K562 (cell line): ENCODE results near the gene LYPD4. TPM values are rescaled to one million over a fixed set of nuclear protein-coding genes. Genes with fewer than 3 reads are reported as not detected.

Experiments
- AFF1 ChIP-seq, 2 experiments: fragments of 450-650 bp; IDR thresholded peaks; 2 replicates each; pipeline ENCODE4 v1.6.1; 2018; ENCODE audit warnings: mild to moderate bottlenecking in 2 of 2, low read depth in 1 of 2; ENCODE audit not compliant: partially characterized antibody in 2 of 2
- ARNT ChIP-seq, 2 experiments: fragments of 450-650 bp; IDR thresholded peaks; 2 replicates each; pipeline ENCODE4 v1.6.1; 2016; ENCODE audit warnings: mild to moderate bottlenecking in 1 of 2
- BCL6 ChIP-seq: fragments of 250-450 bp; sonication (Bioruptor Pico); IDR thresholded peaks from 2 replicates; pipeline ENCODE4 v1.4.0; 2020
- GABPB1 ChIP-seq: sonication (generic); formaldehyde crosslinking; IDR thresholded peaks from 2 replicates; pipeline ENCODE4 v1.8.0; 2022; ENCODE audit warnings: mild to moderate bottlenecking, missing genetic modification reagents
- GATA2 ChIP-seq: sonication (generic); formaldehyde crosslinking; IDR thresholded peaks from 2 replicates; pipeline ENCODE4 v1.4.0; 2020; ENCODE audit warnings: mild to moderate bottlenecking, missing genetic modification reagents
- MIER1 ChIP-seq: fragments of 450-650 bp; IDR thresholded peaks from 2 replicates; pipeline ENCODE4 v1.6.1; 2016; ENCODE audit warnings: antibody characterized with exemption, mild to moderate bottlenecking, low read depth
- NBN ChIP-seq: fragments of 450-650 bp; IDR thresholded peaks from 2 replicates; pipeline ENCODE4 v1.6.1; 2016; ENCODE audit warnings: low read depth, mild to moderate bottlenecking
- NRF1 ChIP-seq, 2 experiments: fragments of 450-650 bp; IDR thresholded peaks in 1 of 2; conservative IDR thresholded peaks in 1 of 2; 2 replicates each; pipeline ENCODE4 v1.6.1; 2014; ENCODE audit warnings: mild to moderate bottlenecking in 2 of 2
- SAFB2 ChIP-seq: fragments of 200-400 bp; formaldehyde crosslinking; IDR thresholded peaks from 2 replicates; pipeline ENCODE4 v1.6.1; 2018; ENCODE audit warnings: borderline replicate concordance, low read length, low read depth, moderate library complexity; ENCODE audit not compliant: severe bottlenecking
- SP1 ChIP-seq: sonication (generic); formaldehyde crosslinking; IDR thresholded peaks from 2 replicates; pipeline ENCODE4 v1.8.1; 2022; ENCODE audit warnings: mild to moderate bottlenecking, missing genetic modification reagents
- SPI1 ChIP-seq: IDR thresholded peaks from 2 replicates; pipeline ENCODE4 v1.6.1; 2011; ENCODE audit warnings: low read depth, low read length, control low read depth, borderline replicate concordance
- ZNF133 ChIP-seq: fragments of 250-450 bp; sonication (Bioruptor Pico); IDR thresholded peaks from 2 replicates; pipeline ENCODE4 v1.4.0; 2020; ENCODE audit warnings: mild to moderate bottlenecking
- ZNF197 ChIP-seq: fragments of 200-800 bp; sonication (Bioruptor generic); IDR thresholded peaks from 2 replicates; pipeline ENCODE4 v1.6.1; 2016; ENCODE audit warnings: low read depth, missing genetic modification characterization, missing compliant biosample characterization
- ZNF324 ChIP-seq: fragments of 250-450 bp; sonication (Bioruptor Pico); IDR thresholded peaks from 2 replicates; pipeline ENCODE4 v1.4.0; 2020; ENCODE audit warnings: mild to moderate bottlenecking
- polyA plus RNA-seq, 8 experiments: library from polyadenylated mRNA; depleted of rRNA in 4 of 8; stranded (reverse) in 5 of 8; unstranded in 3 of 8; fragments of >200 nt; fragmentation: Nextera tagmentation in 2 of 8; fragmentation: Illumina TruSeq in 1 of 8; extraction: Ambion mirVana in 2 of 8; extraction: Trizol in 1 of 8; gene quantifications; 2 replicates each; pipeline versions ENCODE4 v1.2.1 to v1.2.3, GENCODE V29; 2011 to 2014; ENCODE audit warnings: inconsistent platforms in 1 of 8, missing spikeins in 1 of 8
- total RNA-seq, 7 experiments: library from RNA; depleted of rRNA in 6 of 7; stranded (reverse); fragments of >200 nt in 6 of 7; fragmentation: Illumina TruSeq in 2 of 7; extraction: Trizol in 2 of 7; gene quantifications; 2 replicates each; pipeline versions ENCODE4 v1.2.1 to v1.2.3, GENCODE V29; 2011 to 2021; ENCODE audit warnings: low replicate concordance in 1 of 7
- TF ChIP-seq, protein P1 (sequence below), 2 experiments: fragments of 450-650 bp; conservative IDR thresholded peaks; 2 replicates each; pipeline ENCODE4 v1.6.1; 2017; ENCODE audit warnings: mild to moderate bottlenecking in 2 of 2, moderate library complexity in 2 of 2
- TF ChIP-seq, protein P2 (sequence below): fragments of 450-650 bp; IDR thresholded peaks from 2 replicates; pipeline ENCODE4 v1.6.1; 2016; ENCODE audit warnings: missing biosample characterization, missing genetic modification characterization
- TF ChIP-seq, protein P3 (sequence below): sonication (generic); formaldehyde crosslinking; IDR thresholded peaks from 2 replicates; pipeline ENCODE4 v1.8.1; 2023; ENCODE audit warnings: mild to moderate bottlenecking, missing genetic modification reagents

Gene LYPD4
- total and polyA plus RNA-seq, 9 of the 15 experiments (the other 6 are each of a cell fraction or from before 2014, with no cell fraction given): 0.11 TPM; not detected in 8

DNA sequence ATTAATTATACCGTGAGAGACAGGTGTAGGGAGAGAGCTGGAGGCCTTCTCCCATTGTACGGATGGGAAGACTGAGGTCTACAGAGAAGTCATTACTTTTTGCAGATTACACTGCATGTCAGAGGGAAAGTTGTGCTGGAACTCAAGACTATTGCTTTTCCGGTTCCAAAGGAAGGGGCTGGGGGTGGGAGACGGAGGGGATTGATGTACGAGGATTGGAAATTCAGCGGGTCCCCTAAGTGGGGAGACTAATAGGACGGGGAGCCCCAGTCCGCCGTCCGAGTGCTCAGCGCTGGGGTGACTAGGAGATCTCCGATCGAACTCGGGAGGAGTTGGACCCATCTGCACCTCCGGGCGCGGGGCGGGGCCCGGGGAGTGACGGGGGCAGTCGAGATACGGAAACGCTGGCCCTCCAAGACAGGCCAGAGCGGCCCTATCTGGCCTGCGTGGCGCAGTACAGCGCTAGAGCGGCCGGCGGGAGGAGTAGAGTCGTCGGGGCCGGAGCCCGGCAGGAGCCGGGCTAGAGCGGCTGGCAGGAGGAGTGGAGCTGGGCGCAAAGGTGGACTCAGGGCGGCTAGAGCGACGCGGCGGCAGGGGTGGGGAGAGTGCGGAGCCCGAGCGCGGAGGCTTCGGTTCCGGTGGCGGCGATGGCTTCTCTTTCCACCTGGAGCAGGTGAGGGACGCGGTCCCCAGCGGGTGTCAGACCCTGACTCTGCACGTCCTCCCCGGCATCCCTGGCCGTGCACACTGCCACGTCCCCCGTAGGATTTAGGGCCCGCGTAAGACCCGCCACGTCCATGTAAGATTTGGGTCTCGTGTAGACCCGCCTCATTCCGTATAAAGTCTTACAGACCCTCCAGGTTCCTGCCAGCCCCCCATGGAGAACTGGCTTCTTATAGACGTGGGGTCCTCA, 39.6 kb upstream of the LYPD4 start (continued):
- TF ChIP-seq, protein P1, sequence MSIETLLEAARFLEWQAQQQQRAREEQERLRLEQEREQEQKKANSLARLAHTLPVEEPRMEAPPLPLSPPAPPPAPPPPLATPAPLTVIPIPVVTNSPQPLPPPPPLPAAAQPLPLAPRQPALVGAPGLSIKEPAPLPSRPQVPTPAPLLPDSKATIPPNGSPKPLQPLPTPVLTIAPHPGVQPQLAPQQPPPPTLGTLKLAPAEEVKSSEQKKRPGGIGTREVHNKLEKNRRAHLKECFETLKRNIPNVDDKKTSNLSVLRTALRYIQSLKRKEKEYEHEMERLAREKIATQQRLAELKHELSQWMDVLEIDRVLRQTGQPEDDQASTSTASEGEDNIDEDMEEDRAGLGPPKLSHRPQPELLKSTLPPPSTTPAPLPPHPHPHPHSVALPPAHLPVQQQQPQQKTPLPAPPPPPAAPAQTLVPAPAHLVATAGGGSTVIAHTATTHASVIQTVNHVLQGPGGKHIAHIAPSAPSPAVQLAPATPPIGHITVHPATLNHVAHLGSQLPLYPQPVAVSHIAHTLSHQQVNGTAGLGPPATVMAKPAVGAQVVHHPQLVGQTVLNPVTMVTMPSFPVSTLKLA (conservative IDR thresholded peaks at IDR 0.05): peak; percentile 73 to 88
- TF ChIP-seq BCL6 (CRISPR knock-in tag) (no peak), ZNF133 (CRISPR knock-in tag) (no peak), NRF1 (conservative IDR thresholded peaks at IDR 0.05 in 1 of 2, IDR thresholded peaks at IDR 0.05 in 1 of 2) (peak; percentile 81 to 83), ZNF324 (CRISPR knock-in tag) (peak; percentile 29; the same call in 1 of the 2 replicates), ARNT (IDR thresholded peaks at IDR 0.05) (peak in 1 of 2 experiments; percentile 70; a peak in 1 of 4 replicates), MIER1 (peak; percentile 23; the same call in 1 of the 2 replicates), ZNF197 (CRISPR knock-in tag) (no peak), NBN (peak; percentile 88; the same call in 1 of the 2 replicates), SAFB2 (no peak), SPI1 (no peak), AFF1 (IDR thresholded peaks at IDR 0.05; ENCODE audit: low read depth in 1 of 2, partially characterized antibody in 2 of 2) (peak in 1 of 2 experiments; percentile 56), GATA2 (CRISPR knock-in tag) (no peak), SP1 (CRISPR knock-in tag) (peak; percentile 74), GABPB1 (CRISPR knock-in tag) (peak; percentile 60; the same call in 1 of the 2 replicates)
- TF ChIP-seq, protein P2, sequence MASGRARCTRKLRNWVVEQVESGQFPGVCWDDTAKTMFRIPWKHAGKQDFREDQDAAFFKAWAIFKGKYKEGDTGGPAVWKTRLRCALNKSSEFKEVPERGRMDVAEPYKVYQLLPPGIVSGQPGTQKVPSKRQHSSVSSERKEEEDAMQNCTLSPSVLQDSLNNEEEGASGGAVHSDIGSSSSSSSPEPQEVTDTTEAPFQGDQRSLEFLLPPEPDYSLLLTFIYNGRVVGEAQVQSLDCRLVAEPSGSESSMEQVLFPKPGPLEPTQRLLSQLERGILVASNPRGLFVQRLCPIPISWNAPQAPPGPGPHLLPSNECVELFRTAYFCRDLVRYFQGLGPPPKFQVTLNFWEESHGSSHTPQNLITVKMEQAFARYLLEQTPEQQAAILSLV (tag): 0 out of 2 replicates have a peak, but pooled peaks have one; percentile 11
- TF ChIP-seq, protein P3, sequence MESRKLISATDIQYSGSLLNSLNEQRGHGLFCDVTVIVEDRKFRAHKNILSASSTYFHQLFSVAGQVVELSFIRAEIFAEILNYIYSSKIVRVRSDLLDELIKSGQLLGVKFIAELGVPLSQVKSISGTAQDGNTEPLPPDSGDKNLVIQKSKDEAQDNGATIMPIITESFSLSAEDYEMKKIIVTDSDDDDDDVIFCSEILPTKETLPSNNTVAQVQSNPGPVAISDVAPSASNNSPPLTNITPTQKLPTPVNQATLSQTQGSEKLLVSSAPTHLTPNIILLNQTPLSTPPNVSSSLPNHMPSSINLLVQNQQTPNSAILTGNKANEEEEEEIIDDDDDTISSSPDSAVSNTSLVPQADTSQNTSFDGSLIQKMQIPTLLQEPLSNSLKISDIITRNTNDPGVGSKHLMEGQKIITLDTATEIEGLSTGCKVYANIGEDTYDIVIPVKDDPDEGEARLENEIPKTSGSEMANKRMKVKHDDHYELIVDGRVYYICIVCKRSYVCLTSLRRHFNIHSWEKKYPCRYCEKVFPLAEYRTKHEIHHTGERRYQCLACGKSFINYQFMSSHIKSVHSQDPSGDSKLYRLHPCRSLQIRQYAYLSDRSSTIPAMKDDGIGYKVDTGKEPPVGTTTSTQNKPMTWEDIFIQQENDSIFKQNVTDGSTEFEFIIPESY (CRISPR knock-in tag): no peak
